H9 (cell line): Measurements from ENCODE around the gene PROX2. TPM values are rescaled to one million over a fixed set of nuclear protein-coding genes. Genes with fewer than 3 reads are reported as not detected.

Experiments
- DNase-seq: peaks from one replicate; pipeline ENCODE4 v3.0.0-alpha.2; 2017
- H2AFZ ChIP-seq: one replicate; pipeline ENCODE4 v1.6.1; 2013; ENCODE audit warnings: mild to moderate bottlenecking, low read length, control low read depth, moderate library complexity
- H2AK5ac ChIP-seq: 2 replicates; pipeline ENCODE4 v1.6.1; 2013; ENCODE audit warnings: low read length, control low read depth, mixed read lengths; ENCODE audit not compliant: insufficient read length
- H2BK120ac ChIP-seq: one replicate; pipeline ENCODE4 v1.6.1; 2013; ENCODE audit warnings: low read depth, mild to moderate bottlenecking, low read length, control low read depth, inconsistent platforms; ENCODE audit not compliant: poor library complexity, severe bottlenecking
- H2BK12ac ChIP-seq: 2 replicates; pipeline ENCODE4 v1.6.1; 2013; ENCODE audit warnings: low read length, control low read depth, mixed read lengths, low read depth; ENCODE audit not compliant: insufficient read length
- H2BK15ac ChIP-seq: 2 replicates; pipeline ENCODE4 v1.6.1; 2013; ENCODE audit warnings: low read depth, low read length, control low read depth
- H2BK20ac ChIP-seq: one replicate; pipeline ENCODE4 v1.6.1; 2013; ENCODE audit warnings: low read depth, mild to moderate bottlenecking, low read length, control low read depth, inconsistent platforms; ENCODE audit not compliant: poor library complexity, severe bottlenecking
- H2BK5ac ChIP-seq: 2 replicates; pipeline ENCODE4 v1.6.1; 2013; ENCODE audit warnings: low read length, control low read depth, mixed read lengths; ENCODE audit not compliant: insufficient read length
- H3K14ac ChIP-seq: 2 replicates; pipeline ENCODE4 v1.6.1; 2013; ENCODE audit warnings: low read length, control low read depth; ENCODE audit not compliant: insufficient read depth
- H3K18ac ChIP-seq: 2 replicates; pipeline ENCODE4 v1.6.1; 2013; ENCODE audit warnings: low read depth, mild to moderate bottlenecking, mixed read lengths, low read length, control low read depth; ENCODE audit not compliant: insufficient read length
- H3K23ac ChIP-seq: 2 replicates; pipeline ENCODE4 v1.6.1; 2013; ENCODE audit warnings: low read length, control low read depth, mixed read lengths, low read depth; ENCODE audit not compliant: insufficient read length
- H3K23me2 ChIP-seq: 2 replicates; pipeline ENCODE4 v1.6.1; 2013; ENCODE audit warnings: low read depth, mild to moderate bottlenecking, mixed read lengths, low read length, control low read depth; ENCODE audit not compliant: insufficient read length, poor library complexity, severe bottlenecking
- H3K27ac ChIP-seq: 2 replicates; pipeline ENCODE4 v1.5.1; 2013; ENCODE audit warnings: low read length, control low read depth, mixed read lengths, low read depth; ENCODE audit not compliant: insufficient read length
- H3K27me3 ChIP-seq: 2 replicates; pipeline ENCODE4 v1.6.1; 2013; ENCODE audit warnings: low read length, control low read depth, inconsistent platforms; ENCODE audit not compliant: insufficient read depth
- H3K4ac ChIP-seq: 2 replicates; pipeline ENCODE4 v1.6.1; 2013; ENCODE audit warnings: low read depth, mild to moderate bottlenecking, control low read depth, inconsistent platforms, low read length, moderate library complexity
- H3K4me1 ChIP-seq: 2 replicates; pipeline ENCODE4 v1.6.1; 2013; ENCODE audit warnings: low read length, control low read depth, inconsistent platforms; ENCODE audit not compliant: insufficient read depth
- H3K4me2 ChIP-seq: 2 replicates; pipeline ENCODE4 v1.6.1; 2013; ENCODE audit warnings: low read length, control low read depth, mixed read lengths; ENCODE audit not compliant: insufficient read length, insufficient read depth
- H3K56ac ChIP-seq: 2 replicates; pipeline ENCODE4 v1.6.1; 2013; ENCODE audit warnings: low read depth, mild to moderate bottlenecking, mixed read lengths, low read length, control low read depth; ENCODE audit not compliant: insufficient read length
- H3K79me1 ChIP-seq: 2 replicates; pipeline ENCODE4 v1.6.1; 2013; ENCODE audit warnings: low read depth, mild to moderate bottlenecking, moderate library complexity, low read length, control low read depth, inconsistent platforms; ENCODE audit not compliant: insufficient read depth, poor library complexity, severe bottlenecking
- H3K79me2 ChIP-seq: 2 replicates; pipeline ENCODE4 v1.6.1; 2013; ENCODE audit warnings: low read length, control low read depth, inconsistent platforms; ENCODE audit not compliant: insufficient read depth
- H3K9ac ChIP-seq: 2 replicates; pipeline ENCODE4 v1.6.1; 2013; ENCODE audit warnings: low read length, control low read depth, mixed read lengths; ENCODE audit not compliant: insufficient read length; ENCODE audit errors: extremely low read depth
- H3K9me3 ChIP-seq: one replicate; pipeline ENCODE4 v1.6.1; 2013; ENCODE audit warnings: low read depth, low read length, inconsistent platforms; ENCODE audit not compliant: control insufficient read depth
- H3T11ph ChIP-seq: one replicate; pipeline ENCODE4 v1.6.1; 2013; ENCODE audit warnings: mild to moderate bottlenecking, low read length, control low read depth, inconsistent platforms
- H4K20me1 ChIP-seq: one replicate; pipeline ENCODE4 v1.6.1; 2013; ENCODE audit not compliant: control insufficient read depth, insufficient read length, insufficient read depth
- H4K5ac ChIP-seq: 2 replicates; pipeline ENCODE4 v1.6.1; 2013; ENCODE audit warnings: low read depth, mild to moderate bottlenecking, mixed read lengths, low read length, control low read depth; ENCODE audit not compliant: insufficient read length
- H4K8ac ChIP-seq: replicated peaks from 2 replicates; pipeline ENCODE4 v1.6.1; 2013; ENCODE audit warnings: low read length, control low read depth, mixed read lengths, low read depth; ENCODE audit not compliant: insufficient read length
- H4K91ac ChIP-seq: 2 replicates; pipeline ENCODE4 v1.6.1; 2013; ENCODE audit warnings: low read depth, mild to moderate bottlenecking, moderate library complexity, mixed read lengths, low read length, control low read depth; ENCODE audit not compliant: insufficient read length
- H3K27ac Mint-ChIP-seq, 3 experiments: 2 replicates in 2 of 3; 3 replicates in 1 of 3; pipeline ENCODE4 v1.8.0; 2020 to 2021; ENCODE audit warnings: mixed read lengths in 3 of 3, mild to moderate bottlenecking in 1 of 3, moderate library complexity in 1 of 3
- H3K27me3 Mint-ChIP-seq: 2 replicates; pipeline ENCODE4 v1.8.0; 2021; ENCODE audit warnings: low read depth, mild to moderate bottlenecking, moderate library complexity, mixed read lengths
- H3K36me3 Mint-ChIP-seq, 3 experiments: 2 replicates in 2 of 3; 3 replicates in 1 of 3; pipeline ENCODE4 v1.8.0; 2020 to 2021; ENCODE audit warnings: low read depth in 3 of 3, mixed read lengths in 3 of 3; ENCODE audit not compliant: insufficient read depth in 1 of 3
- H3K4me1 Mint-ChIP-seq, 2 experiments: 2 replicates each; pipeline ENCODE4 v1.8.0; 2020; ENCODE audit warnings: mixed read lengths in 2 of 2
- H3K4me3 Mint-ChIP-seq, 2 experiments: 2 replicates in 1 of 2; 3 replicates in 1 of 2; pipeline ENCODE4 v1.8.0; 2020 to 2021; ENCODE audit warnings: mild to moderate bottlenecking in 2 of 2, mixed read lengths in 2 of 2, moderate library complexity in 1 of 2
- H3K9me3 Mint-ChIP-seq, 2 experiments: 2 replicates in 1 of 2; 3 replicates in 1 of 2; pipeline ENCODE4 v1.8.0; 2020; ENCODE audit warnings: mild to moderate bottlenecking in 2 of 2, mixed read lengths in 2 of 2, moderate library complexity in 1 of 2
- CTCF ChIP-seq: fragments of 200-600 bp; sonication (generic); conservative IDR thresholded peaks from 3 replicates; pipeline ENCODE4 v1.8.0; 2021; ENCODE audit warnings: antibody characterized with exemption, mild to moderate bottlenecking
- total RNA-seq: library from RNA; stranded (reverse); gene quantifications from 2 replicates; pipeline ENCODE4 v1.2.1, GENCODE V29; 2021

PROX2 gene
- total RNA-seq, 1 experiment from 2014 or later = not detected

GRCh38 chr14:74843653-74844052 lies 32.3 kb downstream of the PROX2 start:
- H3K56ac ChIP-seq = no peak overlapping the region
- no peak overlapping the region for H3K18ac ChIP-seq
- H4K8ac ChIP-seq = no peak overlapping the region
- H2BK5ac ChIP-seq = no peak overlapping the region
- H3K79me2 ChIP-seq = no peaks in the 10 kb centered on the region
- TF ChIP-seq CTCF = no peak
- no peak overlapping the region for H2AK5ac ChIP-seq
- H3K9me3 Mint-ChIP-seq = no peaks in the 10 kb centered on the region
- no peaks in the 10 kb centered on the region for H3K79me1 ChIP-seq
- H3K4me2 ChIP-seq = no peak overlapping the region
- H3K4me1 ChIP-seq = no peaks in the 10 kb centered on the region
- no peak overlapping the region for H2BK20ac ChIP-seq
- H3K4me1 Mint-ChIP-seq = peaks cover 0 to 2% of the 10 kb centered on the region in 2 experiments; a peak in 1 of 4 replicates
- no peak overlapping the region for H3K9ac ChIP-seq
- no peak overlapping the region for H3K14ac ChIP-seq
- no peaks in the 10 kb centered on the region for H3K9me3 ChIP-seq
- H3K36me3 Mint-ChIP-seq = peaks cover 0 to 4% (median 0%) of the 10 kb centered on the region in 3 experiments; a peak in 2 of 7 replicates
- no peak overlapping the region for H3K4me3 Mint-ChIP-seq
- no peak overlapping the region for H2BK15ac ChIP-seq
- DNase-seq = no peak
- no peak overlapping the region for H4K5ac ChIP-seq
- no peak overlapping the region for H3K4ac ChIP-seq
- H4K20me1 ChIP-seq = no peaks in the 10 kb centered on the region
- no peak overlapping the region for H3K23ac ChIP-seq
- no peak overlapping the region for H4K91ac ChIP-seq
- no peak overlapping the region for H2AFZ ChIP-seq
- H3K27ac Mint-ChIP-seq = no peak overlapping the region
- no peak overlapping the region for H3K27ac ChIP-seq
- no peak overlapping the region for H2BK12ac ChIP-seq
- H2BK120ac ChIP-seq = no peak overlapping the region
- H3T11ph ChIP-seq = no peak overlapping the region
- H3K27me3 Mint-ChIP-seq = no peaks in the 10 kb centered on the region
- H3K23me2 ChIP-seq = no peaks in the 10 kb centered on the region
- no peaks in the 10 kb centered on the region for H3K27me3 ChIP-seq
